IMR-90 (cell line): ENCODE measurements around the gene ETV6. TPM values are rescaled to one million over a fixed set of nuclear protein-coding genes. Genes with fewer than 3 reads are reported as not detected.

Experiments
- ATAC-seq: fragments of 200-7000 bp; cut with Tn5 transposase; 2 replicates; pipeline ENCODE4 v1.9.1; 2020; ENCODE audit warnings: low read depth, mild to moderate bottlenecking, moderate library complexity
- BruUV-seq: library from RNA; stranded (reverse); fragments of 400-500 nt; replicated peaks from 2 replicates; lab custom pipeline; 2021; lab: Mats Ljungman, UMichigan
- CTCF ChIA-PET: fragments of 300-600 bp; formaldehyde crosslinking; extraction: SDS; loops from one replicate; lab custom pipeline; 2021; ENCODE audit warnings: antibody characterized with exemption; lab: Yijun Ruan, JAX
- POLR2A ChIA-PET: fragments of 300-600 bp; sonication (Branson Sonifier 250); formaldehyde crosslinking; loops from one replicate; lab custom pipeline; 2022; ENCODE audit warnings: antibody characterized with exemption; ENCODE audit not compliant: unreplicated experiment; lab: Charles Lee
- DNase-seq: peaks from one replicate; pipeline ENCODE4 v3.0.0; 2013
- H2AFZ ChIP-seq: replicated peaks from 2 replicates; pipeline ENCODE3; 2013; ENCODE audit warnings: low read length, mild to moderate bottlenecking; ENCODE audit not compliant: poor library complexity
- H2AK5ac ChIP-seq: 2 replicates; pipeline ENCODE4 v1.6.1; 2013; ENCODE audit warnings: low read depth, low read length, inconsistent platforms
- H2AK9ac ChIP-seq: replicated peaks from 2 replicates; pipeline ENCODE3; 2013; ENCODE audit warnings: mild to moderate bottlenecking, low read depth, low read length, moderate library complexity; ENCODE audit not compliant: poor library complexity
- H2BK120ac ChIP-seq: 2 replicates; pipeline ENCODE4 v1.6.1; 2013; ENCODE audit warnings: low read depth, low read length, inconsistent platforms
- H2BK15ac ChIP-seq: 3 replicates; pipeline ENCODE4 v1.6.1; 2013; ENCODE audit warnings: low read depth, low read length, inconsistent platforms
- H2BK20ac ChIP-seq: 2 replicates; pipeline ENCODE4 v1.6.1; 2013; ENCODE audit warnings: low read depth, mild to moderate bottlenecking, inconsistent platforms, low read length, moderate library complexity
- H2BK5ac ChIP-seq: 2 replicates; pipeline ENCODE4 v1.6.1; 2013; ENCODE audit warnings: mild to moderate bottlenecking, low read depth, low read length, inconsistent platforms; ENCODE audit not compliant: poor library complexity, severe bottlenecking
- H3K14ac ChIP-seq: replicated peaks from 2 replicates; pipeline ENCODE4 v1.6.1; 2013; ENCODE audit warnings: low read depth, low read length, inconsistent platforms
- H3K18ac ChIP-seq: 2 replicates; pipeline ENCODE4 v1.6.1; 2013; ENCODE audit warnings: low read depth, low read length, control low read depth
- H3K23ac ChIP-seq: 2 replicates; pipeline ENCODE4 v1.6.1; 2013; ENCODE audit warnings: low read depth, low read length, inconsistent platforms
- H3K27ac ChIP-seq: 2 replicates; pipeline ENCODE4 v1.5.1; 2013; ENCODE audit warnings: mild to moderate bottlenecking, control low read depth, low read length; ENCODE audit not compliant: insufficient read depth
- H3K27me3 ChIP-seq: 2 replicates; pipeline ENCODE4 v1.6.1; 2013; ENCODE audit warnings: low read length; ENCODE audit not compliant: control insufficient read depth, insufficient read depth
- H3K36me3 ChIP-seq: 2 replicates; pipeline ENCODE4 v1.6.1; 2013; ENCODE audit warnings: low read length, mixed read lengths; ENCODE audit not compliant: control insufficient read depth, insufficient read depth
- H3K4ac ChIP-seq: 2 replicates; pipeline ENCODE4 v1.6.1; 2013; ENCODE audit warnings: low read depth, low read length, inconsistent platforms
- H3K4me1 ChIP-seq: 2 replicates; pipeline ENCODE4 v1.6.1; 2013; ENCODE audit warnings: low read length, mixed read lengths; ENCODE audit not compliant: control insufficient read depth, insufficient read depth
- H3K4me2 ChIP-seq: 2 replicates; pipeline ENCODE4 v1.6.1; 2013; ENCODE audit warnings: low read depth, mild to moderate bottlenecking, control low read depth, low read length, moderate library complexity
- H3K4me3 ChIP-seq: 2 replicates; pipeline ENCODE4 v1.5.1; 2013; ENCODE audit warnings: low read depth, mild to moderate bottlenecking, control low read depth, low read length, moderate library complexity; ENCODE audit not compliant: insufficient read depth
- H3K56ac ChIP-seq: 2 replicates; pipeline ENCODE4 v1.6.1; 2013; ENCODE audit warnings: low read length, inconsistent platforms; ENCODE audit not compliant: insufficient read depth; ENCODE audit errors: extremely low read depth
- H3K79me1 ChIP-seq, 2 experiments: 2 replicates each; pipeline ENCODE4 v1.6.1; 2013; ENCODE audit warnings: low read length in 2 of 2, inconsistent platforms in 1 of 2, low read depth in 1 of 2
- H3K9ac ChIP-seq: 2 replicates; pipeline ENCODE4 v1.6.1; 2013; ENCODE audit warnings: low read depth, low read length, control low read depth
- H3K9me1 ChIP-seq: 2 replicates; pipeline ENCODE4 v1.6.1; 2013; ENCODE audit warnings: low read length, inconsistent platforms; ENCODE audit not compliant: insufficient read depth
- H3K9me3 ChIP-seq: 2 replicates; pipeline ENCODE4 v1.6.1; 2013; ENCODE audit warnings: low read length; ENCODE audit not compliant: control insufficient read depth, insufficient read depth
- H4K20me1 ChIP-seq: 2 replicates; pipeline ENCODE4 v1.6.1; 2013; ENCODE audit warnings: low read length, inconsistent platforms; ENCODE audit not compliant: insufficient read depth
- H4K5ac ChIP-seq: 2 replicates; pipeline ENCODE4 v1.6.1; 2013; ENCODE audit warnings: mild to moderate bottlenecking, low read depth, low read length, control low read depth
- H4K8ac ChIP-seq, 2 experiments: 2 replicates each; pipeline ENCODE4 v1.6.1; 2013; ENCODE audit warnings: low read depth in 2 of 2, low read length in 2 of 2, control low read depth in 1 of 2, inconsistent platforms in 1 of 2
- H4K91ac ChIP-seq: 2 replicates; pipeline ENCODE4 v1.6.1; 2013; ENCODE audit warnings: low read depth, low read length, inconsistent platforms; ENCODE audit not compliant: insufficient read depth
- CEBPB ChIP-seq: IDR thresholded peaks from 2 replicates; pipeline ENCODE4 v1.6.1; 2012; ENCODE audit warnings: low read depth, low read length, improper control_type of control experiment
- MAFK ChIP-seq: IDR thresholded peaks from 2 replicates; pipeline ENCODE4 v1.6.1; 2012; ENCODE audit warnings: low read depth, low read length, improper control_type of control experiment
- RAD21 ChIP-seq: IDR thresholded peaks from 2 replicates; pipeline ENCODE4 v1.6.1; 2012; ENCODE audit warnings: low read length, improper control_type of control experiment
- WGBS, 2 experiments: methylation state at CpG; one replicate each; pipeline versions ENCODE4 v1.1.5 to v1.1.7; 2013; ENCODE audit warnings: missing lambda C conversion rate in 2 of 2; ENCODE audit not compliant: insufficient read length in 1 of 2; ENCODE audit errors: extremely low coverage in 2 of 2; 5-methylcytosine and 5-hydroxymethylcytosine counted together
- dilution Hi-C: fragments of 300-500 bp; cut with HindIII; formaldehyde crosslinking; loops from one replicate; pipeline ENCODE4 v1.14.3; 2018; ENCODE audit warnings: low sequenced_read_pairs; ENCODE audit not compliant: unreplicated experiment
- in situ Hi-C: fragments of 300-500 bp; cut with MboI; formaldehyde crosslinking; loops from 3 replicates; pipeline ENCODE4 v1.14.3; 2019; ENCODE audit warnings: low sequenced_read_pairs, inconsistent platforms, mixed read lengths
- intact Hi-C: fragments of 100-400 bp; cut with micrococcal nuclease; formaldehyde crosslinking; loops from 2 replicates; pipeline ENCODE4 v1.10.0; 2022
- polyA plus RNA-seq, 3 experiments: library from polyadenylated mRNA; depleted of rRNA; stranded (reverse); fragments of >200 nt; gene quantifications; 2 replicates each; pipeline ENCODE4 v1.2.3, GENCODE V29; 2012; ENCODE audit warnings: low replicate concordance in 1 of 3
- total RNA-seq: library from RNA; depleted of rRNA; stranded (reverse); fragments of >200 nt; gene quantifications from 2 replicates; pipeline ENCODE4 v1.2.3, GENCODE V29; 2012

ETV6 gene
- total and polyA plus RNA-seq, 2 of the 4 experiments (the other 2 are of a cell fraction) = 8.4 to 9.9 TPM

- Histone ChIP-seq H4K20me1 (no peaks in the 10 kb centered on the region), H3K9me1 (no peaks in the 10 kb centered on the region), H3K27me3 (no peaks in the 10 kb centered on the region; the same call in 1 of the 2 replicates), H2AFZ (no peak overlapping the region), H2BK20ac (no peak overlapping the region), H3K56ac (no peak overlapping the region), H3K4me1 (peaks cover 5% of the 10 kb centered on the region), H2BK15ac (no peak overlapping the region), H4K91ac (no peak overlapping the region), H2AK9ac (no peak overlapping the region), H4K8ac (no peak overlapping the region), H3K4ac (no peak overlapping the region), H3K79me1 (no peaks in the 10 kb centered on the region), H3K36me3 (no peaks in the 10 kb centered on the region), H4K5ac (no peak overlapping the region; the same call in 1 of the 2 replicates), H2BK5ac (no peak overlapping the region), H2BK120ac (peak overlapping the region; percentile 3; the same call in 1 of the 2 replicates), H3K4me2 (peak overlapping the region; percentile 67), H3K9me3 (no peaks in the 10 kb centered on the region), H3K18ac (peak overlapping the region; percentile 63; the same call in 1 of the 2 replicates), H3K27ac (peak overlapping the region; percentile 41; the same call in 1 of the 2 replicates), H3K9ac (no peak overlapping the region), H3K4me3 (no peak overlapping the region), H3K14ac (no peak overlapping the region), H2AK5ac (no peak overlapping the region), H3K23ac (no peak overlapping the region)
- ChIA-PET CTCF (interaction anchor here (1.0 kb wide), 1 partner anchor 21 kb away, joined by 3 read pairs; no protein-coding TSS in a partner anchor), POLR2A (no interaction called here)
- WGBS, 2 experiments = 25% methylated on average over 6 of the region's 10 CpGs; no CpG with 5 or more reads in 1 of the 2 experiments
- dilution Hi-C loops (no loop called here), in situ Hi-C loops (no loop called here), intact Hi-C loops (no loop called here)
- no TSS peak for BruUV-seq
- no peak for TF ChIP-seq MAFK
- peak; percentile 36; the same call in 1 of the 2 replicates for TF ChIP-seq CEBPB
- no peak for TF ChIP-seq RAD21
- peak; percentile 83 for ATAC-seq
- DNase-seq = peak; percentile 65
These were observed 42.0 kb upstream of the ETV6 start for GRCh38 chr12:11607313-11608081.
